D341Med (cell line): ENCODE data around the gene MEX3A.
"Not testable (repeated sequence)": the region's sequence is repeated elsewhere in the genome, so short reads cannot be mapped to it uniquely, and the experiment has no call there.

Experiments used
- DNase-seq: peaks from one replicate; pipeline ENCODE4 v3.0.0; 2012; ENCODE audit warnings: low spot score

The MEX3A gene, protein sequence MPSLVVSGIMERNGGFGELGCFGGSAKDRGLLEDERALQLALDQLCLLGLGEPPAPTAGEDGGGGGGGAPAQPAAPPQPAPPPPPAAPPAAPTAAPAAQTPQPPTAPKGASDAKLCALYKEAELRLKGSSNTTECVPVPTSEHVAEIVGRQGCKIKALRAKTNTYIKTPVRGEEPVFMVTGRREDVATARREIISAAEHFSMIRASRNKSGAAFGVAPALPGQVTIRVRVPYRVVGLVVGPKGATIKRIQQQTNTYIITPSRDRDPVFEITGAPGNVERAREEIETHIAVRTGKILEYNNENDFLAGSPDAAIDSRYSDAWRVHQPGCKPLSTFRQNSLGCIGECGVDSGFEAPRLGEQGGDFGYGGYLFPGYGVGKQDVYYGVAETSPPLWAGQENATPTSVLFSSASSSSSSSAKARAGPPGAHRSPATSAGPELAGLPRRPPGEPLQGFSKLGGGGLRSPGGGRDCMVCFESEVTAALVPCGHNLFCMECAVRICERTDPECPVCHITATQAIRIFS

DNA sequence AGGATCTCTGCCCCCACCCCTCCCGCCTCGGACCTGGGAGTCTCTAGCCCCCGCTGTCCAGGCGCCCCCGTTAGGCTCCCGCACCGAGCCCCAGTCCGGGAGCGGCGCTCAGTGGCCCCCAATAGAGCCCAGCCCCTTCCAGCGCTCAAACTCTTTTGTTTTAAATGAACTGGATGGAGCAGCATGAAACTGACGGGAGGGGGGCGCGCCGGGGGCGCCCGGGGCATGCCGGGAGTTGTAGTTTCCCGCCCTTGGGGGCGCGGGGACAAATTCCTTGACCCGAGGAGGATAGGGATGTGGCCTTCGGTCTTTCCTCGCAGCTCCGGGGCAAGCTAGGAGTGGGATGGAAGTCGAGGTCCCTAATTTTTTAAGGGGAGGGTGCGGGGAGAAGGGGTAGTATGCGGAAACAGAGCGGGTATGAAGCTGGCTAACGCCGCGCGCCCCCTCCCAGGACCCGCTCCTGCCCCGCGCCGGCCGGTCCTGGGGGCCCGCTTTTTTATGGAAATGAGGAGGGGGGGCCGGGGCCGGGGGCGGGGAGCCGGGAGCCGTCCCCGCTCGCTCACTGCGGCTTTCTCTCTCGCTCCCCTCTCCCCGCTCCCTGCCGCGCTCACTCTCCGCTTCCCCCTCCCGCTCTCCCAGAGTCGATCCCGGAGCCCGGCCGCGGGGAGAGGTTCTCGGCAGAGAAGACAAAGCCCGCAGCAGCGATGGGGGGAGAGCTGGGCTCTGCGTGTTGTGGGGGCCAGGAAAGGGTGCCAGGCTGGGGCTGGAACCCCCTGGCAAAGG, at the start of gene MEX3A:
Gene MEX3A (minus strand): TSS at position 157 of the 783 bp plus-strand sequence. CDS start 467 bp downstream, outside the sequence.
- DNase-seq = peak; percentile 92

DNA sequence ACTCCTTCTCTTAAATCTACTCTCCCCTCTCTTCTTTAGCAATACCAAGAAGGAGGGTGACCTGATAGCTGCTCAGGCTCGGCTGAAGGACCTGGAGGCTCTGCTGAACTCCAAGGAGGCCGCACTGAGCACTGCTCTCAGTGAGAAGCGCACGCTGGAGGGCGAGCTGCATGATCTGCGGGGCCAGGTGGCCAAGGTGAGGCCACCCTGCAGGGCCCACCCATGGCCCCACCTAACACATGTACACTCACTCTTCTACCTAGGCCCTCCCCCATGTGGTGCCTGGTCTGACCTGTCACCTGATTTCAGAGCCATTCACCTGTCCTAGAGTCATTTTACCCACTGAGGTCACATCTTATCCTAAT, 48.3 kb upstream of the MEX3A start:
- no peak for DNase-seq

DNA sequence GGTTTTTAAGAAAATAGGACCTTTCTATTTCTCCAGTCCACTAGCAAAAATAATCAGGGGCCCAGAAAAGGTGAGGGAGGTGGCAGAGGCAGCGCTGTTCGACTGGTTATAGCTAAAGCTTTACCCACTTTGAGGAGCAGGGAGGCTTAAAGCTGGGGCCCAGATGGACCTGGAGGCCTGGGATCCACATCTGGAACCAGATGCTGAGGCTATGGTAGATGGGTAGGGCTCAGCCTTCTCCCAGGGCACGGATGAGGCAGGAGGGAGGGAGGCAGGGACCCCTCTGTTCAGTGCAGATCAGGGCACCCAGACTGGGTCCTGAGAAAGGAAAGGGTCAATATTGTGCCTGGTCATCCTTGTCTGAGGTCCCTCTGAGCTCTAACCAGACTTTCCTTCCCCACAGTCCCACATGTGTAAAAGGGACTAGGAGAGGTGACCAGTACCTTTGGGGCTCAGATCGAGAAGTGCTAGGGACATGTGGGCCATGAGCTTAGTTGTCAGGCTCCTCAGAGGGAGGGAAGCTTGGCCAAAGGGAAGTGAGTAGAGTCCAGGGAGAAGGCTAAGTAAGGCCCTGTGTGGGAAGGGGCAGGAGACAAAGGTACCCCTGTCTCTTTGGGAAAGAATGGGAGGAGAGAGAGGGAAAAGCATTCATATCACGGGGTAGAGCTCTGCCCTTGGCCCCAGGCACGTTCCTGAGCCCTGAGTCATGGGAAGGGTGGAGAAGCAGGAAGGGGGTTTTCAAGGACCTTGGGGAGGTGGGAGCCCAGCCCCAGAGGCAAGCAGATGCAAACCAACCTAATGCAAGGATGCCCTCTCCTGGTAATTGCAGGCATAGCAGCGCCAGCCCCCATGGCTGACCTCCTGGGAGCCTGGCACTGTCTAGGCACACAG, 47.7 kb upstream of the MEX3A start:
- peak; percentile 91 for DNase-seq

DNA sequence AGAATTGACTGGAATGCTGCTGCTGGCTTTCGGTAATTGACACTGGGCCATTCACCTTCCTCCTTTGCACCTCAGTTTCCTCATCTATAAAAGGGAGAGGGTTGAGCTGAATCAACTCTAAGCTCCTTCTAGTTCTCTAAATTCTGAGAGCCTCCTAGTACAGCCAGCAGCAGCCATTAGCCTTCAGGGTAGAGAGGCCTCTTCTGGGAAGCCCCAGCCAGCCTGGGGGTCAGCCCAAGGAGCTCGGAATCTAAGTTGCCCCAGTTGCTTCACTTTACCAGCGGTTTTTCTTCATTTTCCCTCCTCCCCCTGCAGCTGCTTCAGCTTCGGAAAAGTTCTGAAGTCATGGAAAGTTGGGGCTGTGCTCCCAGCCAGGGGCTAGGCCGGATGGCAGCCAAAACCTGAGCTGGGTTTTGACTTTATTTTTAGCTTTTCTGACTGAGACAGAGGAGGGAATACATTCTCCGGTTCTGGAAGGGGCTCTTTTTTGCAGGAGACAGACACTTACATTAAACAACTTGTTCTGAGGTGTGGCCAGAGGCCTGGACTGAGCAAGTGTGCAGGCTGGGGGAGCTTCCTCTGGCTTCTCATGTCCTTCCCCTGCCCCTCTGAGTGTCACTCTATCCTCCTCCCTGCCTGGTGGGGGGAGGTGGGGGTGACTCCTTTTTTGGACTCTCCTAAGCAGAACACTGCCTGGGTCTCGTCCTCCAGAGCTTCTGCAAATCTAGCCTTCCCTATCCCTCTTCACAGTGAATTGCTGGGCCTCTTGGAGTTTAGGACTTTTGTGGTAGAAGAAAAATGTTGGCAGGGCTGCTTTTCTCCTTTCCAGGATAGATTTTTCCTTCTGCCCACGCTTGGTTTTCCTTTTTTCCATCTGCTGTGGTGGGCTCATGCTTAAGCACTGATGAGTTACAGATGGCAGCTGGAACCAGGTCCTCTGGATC, 46.7 kb upstream of the MEX3A start:
- no peak for DNase-seq

DNA sequence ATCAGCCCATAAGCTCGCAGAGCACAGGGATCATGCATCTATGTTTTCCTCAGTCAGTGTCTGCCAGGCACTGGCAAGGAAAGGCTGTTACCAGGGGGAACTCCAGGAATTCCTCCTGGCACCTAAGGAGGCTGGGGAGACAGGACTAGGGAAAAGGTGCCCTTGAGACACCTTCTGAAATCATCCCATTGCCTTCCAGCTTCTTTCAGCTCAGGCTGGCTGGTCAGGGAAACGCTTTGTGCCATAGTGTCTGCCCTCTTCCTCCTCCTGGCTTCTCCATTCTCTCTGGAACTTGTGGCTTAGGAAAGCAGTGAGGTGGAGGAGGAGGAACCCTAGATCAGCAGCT, 46.0 kb upstream of the MEX3A start:
- no peak for DNase-seq

DNA sequence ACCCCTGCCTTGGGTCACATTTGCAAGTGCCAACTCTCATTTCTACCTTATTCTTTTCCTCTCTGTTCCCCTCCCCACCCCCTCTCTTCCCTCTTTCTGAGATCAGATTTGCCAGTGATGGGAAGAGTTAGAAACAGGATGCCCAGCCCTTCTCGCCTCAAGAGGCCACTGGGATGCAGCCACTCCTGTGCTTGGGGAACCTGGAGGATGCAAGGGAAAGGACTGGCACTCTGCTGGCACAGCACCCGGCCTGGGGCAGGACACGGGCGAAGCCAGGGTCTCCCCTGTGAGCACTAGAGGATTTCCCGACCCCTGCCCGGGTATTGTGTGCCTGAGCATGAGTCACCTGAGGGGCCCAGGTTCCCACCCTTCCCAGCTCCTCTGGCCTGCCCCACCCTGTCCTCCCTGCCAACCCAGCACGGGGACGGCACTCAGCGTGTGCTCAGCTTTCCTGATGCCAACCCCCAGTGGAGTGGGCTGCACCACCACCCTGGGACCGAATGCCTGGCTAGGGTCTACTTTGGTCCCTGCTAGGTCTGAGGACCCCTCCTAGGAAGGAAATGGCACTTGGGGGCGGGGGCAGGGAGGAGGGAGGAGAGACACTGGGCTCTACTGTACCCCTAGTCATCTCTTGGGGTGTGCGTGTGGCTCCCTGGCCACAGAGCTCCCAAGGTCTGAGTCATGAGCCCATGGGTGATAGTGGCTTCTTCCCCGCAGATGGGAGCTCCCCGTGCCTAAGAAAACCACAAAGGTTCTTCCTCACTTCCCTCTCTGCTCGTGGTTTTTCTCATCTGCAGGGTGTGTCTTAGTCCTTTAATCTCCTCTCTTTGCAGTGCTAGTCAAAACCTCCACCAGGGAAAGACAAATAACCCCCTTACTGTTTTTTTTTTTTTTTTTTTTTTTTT, 44.6 kb upstream of the MEX3A start:
- DNase-seq = no peak

DNA sequence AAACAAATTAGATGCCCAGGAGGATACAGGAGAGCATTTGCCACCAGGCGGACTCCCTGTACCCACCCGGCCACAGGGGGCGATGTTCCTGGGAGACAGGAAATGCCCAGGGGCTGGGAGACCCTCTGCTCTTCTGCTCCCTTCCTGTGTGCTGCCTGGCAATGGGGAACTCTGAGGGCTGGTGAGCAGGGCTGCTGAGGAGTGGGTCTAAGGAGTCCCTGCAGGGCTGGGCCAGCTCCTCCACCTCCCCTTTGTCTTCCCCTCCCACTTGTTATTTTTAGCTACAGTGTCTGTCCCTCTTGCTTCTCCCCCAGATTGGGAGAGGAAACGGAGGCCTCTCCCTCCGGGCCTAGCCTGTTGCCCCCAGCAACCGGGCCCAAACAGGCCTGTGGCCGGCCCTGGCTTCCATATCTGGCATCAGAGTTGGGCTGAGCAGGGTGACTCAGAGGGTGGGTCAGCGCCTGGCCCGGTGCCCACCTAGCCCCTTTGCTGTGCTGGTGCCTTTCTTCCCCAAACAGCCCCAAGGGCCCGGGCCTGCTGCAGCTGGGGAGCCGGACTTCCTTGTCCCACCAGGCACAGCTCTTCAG, 43.9 kb upstream of the MEX3A start:
- no peak for DNase-seq

DNA sequence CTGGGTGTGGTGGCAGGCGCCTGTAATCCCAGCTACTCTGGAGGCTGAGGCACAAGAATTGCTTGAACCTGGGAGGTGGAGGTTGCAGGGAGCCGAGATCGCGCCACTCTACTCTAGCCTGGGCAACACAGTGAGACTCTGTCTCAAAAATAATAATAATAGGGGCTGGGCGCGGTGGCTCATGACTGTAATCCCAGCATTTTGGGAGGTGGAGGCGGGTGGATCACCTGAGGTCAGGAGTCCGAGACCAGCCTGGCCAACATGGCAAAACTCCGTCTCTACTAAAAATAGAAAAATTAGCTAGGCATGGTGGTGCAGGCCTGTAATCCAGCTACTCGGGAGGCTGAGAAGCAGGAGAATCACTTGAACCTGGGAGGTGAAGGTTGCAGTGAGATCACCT, 43.3 kb upstream of the MEX3A start:
- DNase-seq = not testable (repeated sequence)

DNA sequence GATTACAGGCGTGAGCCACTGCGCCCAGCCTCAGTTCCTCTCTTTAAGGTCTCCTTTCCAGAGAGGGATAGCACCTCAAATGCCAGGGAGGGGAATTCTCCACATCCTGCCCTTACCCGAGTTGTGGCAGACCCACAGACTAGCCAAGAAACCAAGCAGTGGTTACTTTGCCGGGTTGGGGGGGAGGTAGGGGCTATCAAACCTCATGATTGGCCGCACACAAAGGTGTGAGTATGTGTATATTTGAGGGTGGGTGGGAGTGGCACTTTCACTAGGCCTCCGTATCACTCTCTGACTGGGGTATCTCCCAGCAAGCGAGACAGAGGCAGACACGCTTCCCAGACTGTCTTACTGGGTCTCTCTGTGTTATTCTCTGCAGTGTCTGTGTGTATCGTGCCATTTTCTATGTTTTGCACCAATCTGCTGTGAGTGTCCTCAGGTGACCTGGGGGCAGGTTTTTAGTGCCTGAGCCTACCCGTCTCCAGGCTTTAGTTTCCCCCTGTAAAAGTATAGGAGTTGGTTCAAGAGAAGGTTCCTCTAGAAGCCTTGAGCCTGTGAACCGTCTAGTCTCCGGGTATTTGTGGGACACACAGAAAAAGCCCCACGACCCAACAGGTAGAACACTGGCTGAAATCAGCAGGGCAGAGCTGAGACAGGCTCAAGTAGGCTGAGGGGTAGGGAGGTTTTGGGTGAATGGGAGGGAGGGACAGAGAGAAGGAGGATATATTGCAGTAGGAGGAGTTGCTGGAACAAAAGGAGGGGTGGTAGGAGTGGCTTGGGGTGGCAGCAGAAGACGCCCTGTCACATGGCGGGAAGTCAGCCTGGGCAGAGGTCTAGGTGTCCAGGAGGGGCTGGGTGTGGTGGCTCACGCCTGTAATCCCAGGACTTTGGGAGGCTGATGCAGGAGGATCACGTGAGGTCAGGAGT, 42.6 kb upstream of the MEX3A start:
- DNase-seq = no peak

DNA sequence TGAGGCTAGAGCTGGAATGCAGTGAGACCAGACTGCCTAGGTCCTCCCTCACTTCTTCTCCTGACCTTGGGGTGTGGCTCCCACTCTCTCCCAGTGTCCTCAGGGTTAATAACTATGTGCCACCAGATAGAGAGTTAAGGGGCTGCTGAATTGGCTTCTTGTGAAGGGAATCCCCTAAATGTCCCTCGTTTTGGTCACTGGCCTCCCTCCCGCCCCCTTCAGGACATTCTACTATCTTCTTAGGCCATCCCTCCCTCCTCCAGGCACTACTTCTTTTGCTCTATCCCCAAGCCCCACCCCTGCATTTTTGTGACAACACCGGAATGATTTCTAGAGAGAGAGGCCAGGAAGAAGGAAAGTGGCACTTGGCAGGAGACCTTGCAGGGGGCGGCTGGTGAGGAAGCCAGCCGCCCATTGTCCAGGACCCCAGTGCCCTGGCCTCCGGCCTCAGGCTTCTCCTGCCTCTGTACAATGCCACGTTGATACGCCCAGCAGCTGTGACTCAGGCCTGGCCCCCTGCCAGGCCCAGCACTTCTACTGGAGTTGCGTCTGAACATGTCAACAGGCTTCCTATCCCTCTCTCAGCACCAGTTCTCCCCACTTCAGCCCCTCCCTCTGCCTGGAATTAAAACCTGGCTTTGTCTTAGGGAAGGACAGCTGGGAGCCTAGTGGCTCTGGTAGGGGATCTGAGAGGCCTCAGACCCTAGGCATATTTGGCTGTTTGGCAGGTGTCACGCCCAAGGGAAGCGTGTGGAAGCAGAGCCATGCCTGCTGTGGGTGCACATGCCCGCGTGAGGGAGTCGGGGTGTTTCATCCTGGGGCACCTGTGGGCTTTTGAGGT, 41.3 kb upstream of the MEX3A start:
- DNase-seq = peak; percentile 88

DNA sequence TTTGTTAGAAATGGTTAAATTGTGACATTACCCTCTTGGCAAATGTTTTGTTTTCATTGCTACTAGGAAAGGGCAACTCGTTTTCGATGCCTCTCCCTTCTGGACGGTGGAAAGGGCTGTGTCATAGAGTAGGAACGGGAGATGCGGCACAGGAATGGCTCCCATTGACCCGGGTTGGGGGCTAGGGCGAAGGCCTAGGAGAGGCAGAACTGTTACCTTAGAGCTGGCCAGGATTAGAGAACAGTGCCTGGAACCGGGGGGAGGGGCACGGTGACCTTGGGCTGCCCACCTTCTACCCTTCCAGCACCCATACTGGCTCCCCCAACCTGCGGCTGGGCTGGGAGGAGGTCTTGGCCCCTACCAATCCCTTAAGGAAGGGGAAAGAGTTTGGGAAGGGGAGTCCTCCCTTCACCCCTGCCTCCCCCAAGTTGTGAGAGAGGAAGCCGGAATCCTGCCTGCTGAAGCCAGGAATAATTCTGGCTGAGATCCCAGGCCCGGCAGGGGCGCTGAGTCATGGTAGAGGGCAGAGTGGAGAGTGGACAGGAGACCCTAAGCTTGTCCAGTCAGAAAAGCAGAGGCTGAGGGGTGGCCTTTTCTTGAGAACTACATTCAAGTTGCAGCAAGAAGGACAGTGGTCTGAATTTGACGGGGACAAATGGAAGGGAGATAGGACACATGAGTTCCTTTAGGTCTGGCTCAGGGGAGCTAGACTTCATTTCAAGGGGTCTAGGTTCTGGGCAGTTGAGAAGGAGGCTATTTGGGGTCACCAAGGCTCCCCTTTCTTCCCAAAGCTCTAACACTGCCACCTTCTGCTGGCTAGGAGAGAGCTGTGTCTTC, 40.5 kb upstream of the MEX3A start:
- no peak for DNase-seq

DNA sequence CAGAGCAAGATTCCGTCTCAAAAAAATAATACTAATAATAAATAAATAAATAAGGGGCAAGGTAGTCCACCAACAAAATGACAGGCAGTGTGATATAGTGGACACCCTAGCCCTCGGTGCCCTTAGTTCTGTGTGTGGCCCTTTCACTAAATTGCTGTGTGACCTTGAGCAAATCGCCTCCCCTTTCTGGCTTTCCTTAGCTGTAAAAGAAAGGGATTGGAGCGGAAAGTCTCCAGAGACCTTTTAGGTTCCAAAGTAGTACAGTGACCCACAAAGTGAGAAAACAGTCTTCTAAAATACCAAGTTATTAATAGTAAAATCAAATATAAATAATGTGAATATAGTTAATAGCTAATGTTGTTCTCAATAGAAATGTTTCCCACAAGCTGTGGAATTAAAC, 39.8 kb upstream of the MEX3A start:
- no peak for DNase-seq

DNA sequence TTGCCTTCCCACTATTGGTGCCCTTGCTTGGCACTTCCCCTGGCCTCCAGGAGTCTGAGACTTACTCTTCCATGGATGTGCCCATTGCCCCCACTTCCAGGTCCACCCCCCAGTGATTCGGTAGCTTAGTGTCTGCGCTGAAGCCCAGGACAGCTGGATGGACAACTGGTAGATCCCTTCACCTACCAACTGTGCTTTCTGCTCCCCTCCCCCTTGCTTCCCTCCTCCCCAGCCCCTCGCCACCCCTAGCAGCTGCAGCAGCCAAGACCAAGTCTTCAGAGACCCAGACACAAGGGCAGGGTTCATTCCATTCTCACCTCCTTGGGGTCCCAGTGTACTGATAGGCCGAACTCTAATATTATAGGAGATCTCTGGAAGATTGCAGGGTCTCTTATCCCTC, 39.2 kb upstream of the MEX3A start:
- no peak for DNase-seq

DNA sequence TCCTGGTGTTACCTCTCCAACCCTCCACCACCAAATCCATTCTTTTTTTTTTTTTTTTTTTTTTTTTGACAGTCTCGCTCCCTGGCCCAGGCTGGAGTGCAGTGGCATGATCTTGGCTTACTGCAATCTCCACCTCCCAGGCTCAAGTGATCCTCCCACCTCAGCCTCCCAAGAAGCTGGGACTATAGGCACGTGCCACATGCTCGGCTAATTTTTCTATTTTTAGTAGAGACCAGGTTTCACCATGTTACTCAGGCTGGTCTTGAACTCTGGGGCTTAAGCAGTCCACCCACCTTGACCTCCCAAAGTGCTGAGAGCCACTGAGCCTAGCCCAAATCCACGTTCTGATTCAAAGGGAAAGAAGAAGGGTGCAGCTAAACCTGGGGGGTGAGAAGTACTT, 38.7 kb upstream of the MEX3A start:
- not testable (repeated sequence) for DNase-seq

DNA sequence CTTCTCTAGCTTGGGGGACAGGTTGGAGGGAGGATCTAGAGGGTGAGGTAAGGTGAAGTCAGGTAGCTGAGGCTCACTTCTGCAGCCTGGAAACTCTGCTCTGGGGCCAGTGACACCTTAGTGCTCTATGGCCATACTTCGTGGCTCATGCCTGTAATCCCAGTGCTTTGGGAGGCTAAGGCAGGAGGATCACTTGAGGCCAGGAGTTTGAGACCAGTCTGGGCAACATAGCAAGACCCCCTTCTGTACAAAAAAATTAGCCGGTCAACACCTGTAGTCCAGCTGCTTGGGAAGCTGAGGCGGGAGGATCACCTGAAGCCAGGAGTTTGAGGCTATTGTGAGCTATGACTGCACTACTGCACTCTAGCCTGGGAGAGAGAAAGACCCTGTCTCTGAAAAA, 38.1 kb upstream of the MEX3A start:
- no peak for DNase-seq

DNA sequence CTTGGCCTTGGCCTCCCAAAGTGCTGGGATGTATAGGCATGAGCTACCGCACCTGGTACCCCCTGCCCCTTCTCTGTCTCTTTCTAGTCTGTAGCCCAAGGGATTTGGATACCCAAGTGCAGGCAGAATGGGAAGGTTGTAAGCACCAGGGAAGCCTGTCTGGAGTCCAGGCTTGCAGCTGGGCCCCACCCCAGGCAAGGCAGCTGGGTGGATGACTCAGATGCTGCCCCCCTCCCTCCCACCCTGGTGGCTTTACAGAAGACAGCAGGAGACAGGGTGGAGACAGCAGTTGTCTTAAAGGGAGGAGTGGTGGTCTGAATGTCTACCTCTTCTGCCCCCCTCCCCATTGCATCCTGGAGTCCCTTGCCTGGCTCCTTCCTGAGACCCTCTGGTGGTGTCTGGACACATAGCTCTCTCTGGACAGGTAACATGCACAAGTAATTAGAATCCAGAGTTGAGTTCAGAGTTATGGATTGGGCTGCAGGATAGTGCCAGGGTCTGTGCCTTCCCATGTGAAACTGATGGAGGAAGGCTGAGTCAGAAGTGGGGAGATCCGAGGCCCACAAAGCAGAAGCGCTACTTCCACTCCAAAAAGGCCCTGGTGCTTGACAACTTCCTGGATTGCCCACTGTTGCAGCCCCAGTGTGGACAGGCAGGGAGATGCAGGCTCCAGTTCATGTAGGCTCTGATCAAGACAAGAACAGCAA, 37.4 kb upstream of the MEX3A start:
- no peak for DNase-seq
